CD4-positive, alpha-beta T cell treated with Interleukin-10 for 1 hour (primary cell): ENCODE results near the gene TBC1D4.

Experiments used
- DNase-seq: peaks from one replicate; pipeline ENCODE4 v3.0.0-alpha.2; 2020

Gene TBC1D4

GRCh38 chr13:75415694-75416093, 66.3 kb downstream of the TBC1D4 start:
- no peak for DNase-seq

GRCh38 chr13:75415171-75415570, 66.8 kb downstream of the TBC1D4 start:
- no peak for DNase-seq

GRCh38 chr13:75414036-75414827, 67.7 kb downstream of the TBC1D4 start:
- no peak for DNase-seq

- no peak for DNase-seq
These were observed 69.9 kb downstream of the TBC1D4 start for GRCh38 chr13:75411924-75412537.

- DNase-seq: no peak
These were observed 71.8 kb downstream of the TBC1D4 start for GRCh38 chr13:75410207-75410606.

- DNase-seq: no peak
These were observed 74.0 kb downstream of the TBC1D4 start for GRCh38 chr13:75407998-75408397.

- no peak for DNase-seq
These were observed 74.5 kb downstream of the TBC1D4 start for GRCh38 chr13:75407473-75407872.

GRCh38 chr13:75405976-75406703, 75.8 kb downstream of the TBC1D4 start:
- no peak for DNase-seq

- DNase-seq: no peak
These were observed 77.2 kb downstream of the TBC1D4 start for GRCh38 chr13:75404726-75405125.

GRCh38 chr13:75402787-75403186, 79.2 kb downstream of the TBC1D4 start:
- DNase-seq: no peak

GRCh38 chr13:75400775-75401174, 81.2 kb downstream of the TBC1D4 start:
- no peak for DNase-seq

- no peak for DNase-seq
These were observed 82.1 kb downstream of the TBC1D4 start for GRCh38 chr13:75399879-75400217.

GRCh38 chr13:75399168-75399878, 82.6 kb downstream of the TBC1D4 start:
- no peak for DNase-seq

GRCh38 chr13:75398072-75398471, 83.9 kb downstream of the TBC1D4 start:
- DNase-seq: no peak

- DNase-seq: no peak
These were observed 86.1 kb downstream of the TBC1D4 start for GRCh38 chr13:75395901-75396300.

GRCh38 chr13:75395066-75395465, 86.9 kb downstream of the TBC1D4 start:
- no peak for DNase-seq

- DNase-seq: no peak
These were observed 88.0 kb downstream of the TBC1D4 start for GRCh38 chr13:75393839-75394520.

GRCh38 chr13:75391432-75392100, 90.4 kb downstream of the TBC1D4 start:
- DNase-seq: no peak

GRCh38 chr13:75390229-75390628, 91.7 kb downstream of the TBC1D4 start:
- DNase-seq: no peak

GRCh38 chr13:75385708-75386083, 96.3 kb downstream of the TBC1D4 start:
- no peak for DNase-seq

- DNase-seq: no peak
These were observed 96.9 kb downstream of the TBC1D4 start for GRCh38 chr13:75384879-75385707.
